B cell (primary cell): ENCODE measurements around the gene U2AF2. TPM values are rescaled to one million over a fixed set of nuclear protein-coding genes. Genes with fewer than 3 reads are reported as not detected.

Experiments used
- ATAC-seq: fragments of 200-7000 bp; cut with Tn5 transposase; one replicate; pipeline ENCODE4 v1.10.0; 2021; ENCODE audit warnings: low read depth, mild to moderate bottlenecking, moderate number of reproducible peaks, moderate library complexity
- CTCF ChIA-PET: fragments of 350-600 bp; sonication (Branson Sonifier 250); formaldehyde crosslinking; loops from one replicate; lab custom pipeline; 2021; ENCODE audit warnings: antibody characterized with exemption, inconsistent platforms; lab: Charles Lee
- POLR2A ChIA-PET: fragments of 350-600 bp; sonication (Branson Sonifier 250); formaldehyde crosslinking; loops from one replicate; lab custom pipeline; 2021; ENCODE audit warnings: antibody characterized with exemption; lab: Charles Lee
- DNase-seq: peaks from one replicate; pipeline ENCODE4 v3.0.0; 2013
- H2AFZ ChIP-seq: 2 replicates; pipeline ENCODE4 v1.6.1; 2012; ENCODE audit warnings: mild to moderate bottlenecking, low read depth, low read length; ENCODE audit not compliant: insufficient read depth, poor library complexity, severe bottlenecking
- H3K27ac ChIP-seq, 2 donors: 1 replicate in 1 of 2; 2 replicates in 1 of 2; pipeline ENCODE4 v1.5.1; 2012 to 2013; ENCODE audit warnings: low read length in 2 of 2, mild to moderate bottlenecking in 2 of 2, moderate library complexity in 1 of 2
- H3K27me3 ChIP-seq, 4 experiments: fragments of 200-600 bp in 1 of 4; sonication (generic) in 1 of 4; replicated peaks in 1 of 4; 1 replicate in 2 of 4; 2 replicates in 2 of 4; pipeline versions ENCODE4 v1.6.1 to v1.7.0; 2013 to 2016; ENCODE audit warnings: low read length in 3 of 4, mild to moderate bottlenecking in 2 of 4, mixed read lengths in 1 of 4, moderate library complexity in 1 of 4; ENCODE audit not compliant: insufficient read depth in 4 of 4, control insufficient read depth in 3 of 4; ENCODE audit errors: control extremely low read depth in 1 of 4
- H3K36me3 ChIP-seq, 2 experiments: replicated peaks in 1 of 2; 1 replicate in 1 of 2; 2 replicates in 1 of 2; pipeline versions ENCODE4 v1.6.1 to v1.7.1; 2013; ENCODE audit warnings: low read length in 1 of 2; ENCODE audit not compliant: insufficient read depth in 2 of 2, control insufficient read depth in 1 of 2; ENCODE audit errors: control extremely low read depth in 1 of 2, extremely low read depth in 1 of 2
- H3K4me1 ChIP-seq, 2 donors: fragments of 200-600 bp in 1 of 2; sonication (generic) in 1 of 2; 1 replicate in 1 of 2; 2 replicates in 1 of 2; pipeline versions ENCODE4 v1.5.1 to v1.6.1; 2013 to 2017; ENCODE audit warnings: low read length in 2 of 2; ENCODE audit not compliant: control insufficient read depth in 2 of 2, insufficient read depth in 2 of 2
- H3K4me2 ChIP-seq: replicated peaks from 2 replicates; pipeline ENCODE3; 2012; ENCODE audit warnings: mild to moderate bottlenecking, low read depth, low read length; ENCODE audit not compliant: poor library complexity, severe bottlenecking
- H3K4me3 ChIP-seq, 5 experiments: fragments of 200-600 bp in 1 of 5; sonication (generic) in 1 of 5; 1 replicate in 3 of 5; 2 replicates in 2 of 5; pipeline versions ENCODE4 v1.5.1 to v1.7.0; 2011 to 2016; ENCODE audit warnings: low read length in 4 of 5, mild to moderate bottlenecking in 4 of 5, low read depth in 2 of 5, control low read depth in 1 of 5, moderate library complexity in 1 of 5; ENCODE audit not compliant: insufficient read depth in 1 of 5; ENCODE audit errors: control extremely low read depth in 1 of 5, extremely low read depth in 1 of 5
- H3K79me2 ChIP-seq: fragments of 200-600 bp; sonication (generic); one replicate; pipeline ENCODE4 v1.6.0; 2016; ENCODE audit warnings: low read length; ENCODE audit not compliant: control insufficient read depth, insufficient read depth
- H3K9ac ChIP-seq: fragments of 200-600 bp; sonication (generic); 2 replicates; pipeline ENCODE4 v1.6.1; 2017; ENCODE audit warnings: mild to moderate bottlenecking, low read length, moderate library complexity
- H3K9me3 ChIP-seq, 3 donors: one replicate each; pipeline versions ENCODE4 v1.6.1 to v1.7.1; 2013; ENCODE audit warnings: low read length in 2 of 3; ENCODE audit not compliant: control insufficient read depth in 2 of 3, insufficient read depth in 1 of 3; ENCODE audit errors: control extremely low read depth in 1 of 3
- H4K20me1 ChIP-seq: 2 replicates; pipeline ENCODE4 v1.6.0; 2012; ENCODE audit warnings: mild to moderate bottlenecking, low read length; ENCODE audit not compliant: insufficient read depth, control insufficient read depth, poor library complexity, severe bottlenecking
- H3K27ac Mint-ChIP-seq: one replicate; pipeline ENCODE4 v1.8.0; 2021; ENCODE audit warnings: mixed read lengths
- H3K27me3 Mint-ChIP-seq: one replicate; pipeline ENCODE4 v1.8.0; 2021; ENCODE audit warnings: mixed read lengths
- H3K4me1 Mint-ChIP-seq: one replicate; pipeline ENCODE4 v1.8.0; 2021; ENCODE audit warnings: mixed read lengths
- H3K4me3 Mint-ChIP-seq: one replicate; pipeline ENCODE4 v1.8.0; 2021; ENCODE audit warnings: mixed read lengths
- H3K9me3 Mint-ChIP-seq: one replicate; pipeline ENCODE4 v1.8.0; 2022; ENCODE audit warnings: mixed read lengths; ENCODE audit not compliant: insufficient read depth
- CTCF ChIP-seq: fragments of 200-600 bp; IDR thresholded peaks from one replicate; pipeline ENCODE4 v1.8.0; 2022; ENCODE audit warnings: antibody characterized with exemption, mild to moderate bottlenecking
- EZH2 ChIP-seq: IDR thresholded peaks from 2 replicates; pipeline ENCODE4 v1.6.1; 2012; ENCODE audit warnings: borderline replicate concordance, low read depth, mild to moderate bottlenecking, moderate library complexity, low read length; ENCODE audit not compliant: insufficient read depth, poor library complexity, severe bottlenecking
- WGBS: methylation state at CpG from one replicate; pipeline ENCODE4 v1.1.5; 2013; ENCODE audit warnings: missing lambda C conversion rate; ENCODE audit not compliant: insufficient coverage; 5-methylcytosine and 5-hydroxymethylcytosine counted together
- intact Hi-C: fragments of 100-400 bp; cut with micrococcal nuclease; formaldehyde crosslinking; loops from one replicate; pipeline ENCODE4 v1.10.0; 2022
- polyA plus RNA-seq: library from polyadenylated mRNA; depleted of rRNA; stranded (reverse); fragments of >200 nt; gene quantifications from 2 replicates; pipeline ENCODE4 v1.2.3, GENCODE V29; 2012
- total RNA-seq, 2 donors: library from RNA; stranded (reverse); fragments of 120-200 nt in 1 of 2; gene quantifications; 1 replicate in 1 of 2; 2 replicates in 1 of 2; pipeline versions ENCODE4 v1.2.3 to v1.2.4, GENCODE V29; 2013 to 2022

The U2AF2 gene
- total and polyA plus RNA-seq, 2 donors (not counting 1 experiment from before 2014, with no cell fraction given): 275 to 300 TPM

- H3K4me1 Mint-ChIP-seq: no peaks in the 10 kb centered on the region
- intact Hi-C loops: no loop called here
- no peak for TF ChIP-seq EZH2
- no peak for TF ChIP-seq CTCF
- H3K27me3 Mint-ChIP-seq: peaks cover 47% of the 10 kb centered on the region
- Histone ChIP-seq H3K36me3 (no peaks in the 10 kb centered on the region), H3K4me1 (no peaks in the 10 kb centered on the region), H3K9me3 (peaks cover 2 to 14% (median 10%) of the 10 kb centered on the region in 3 donors), H3K4me3 (no peak overlapping the region), H3K27ac (no peak overlapping the region), H3K79me2 (no peaks in the 10 kb centered on the region), H3K9ac (no peak overlapping the region), H4K20me1 (no peaks in the 10 kb centered on the region), H3K4me2 (no peak overlapping the region), H3K27me3 (peaks cover 0 to 28% (median 5%) of the 10 kb centered on the region in 4 experiments), H2AFZ (no peak overlapping the region)
- WGBS: 67% methylated on average over 1 of the region's 5 CpGs
- H3K4me3 Mint-ChIP-seq: no peak overlapping the region
- CTCF ChIA-PET: no interaction called here
- H3K9me3 Mint-ChIP-seq: peaks cover 7% of the 10 kb centered on the region
- no peak overlapping the region for H3K27ac Mint-ChIP-seq
- no peak for DNase-seq
- no peak for ATAC-seq
- POLR2A ChIA-PET: no interaction called here
These were observed 65.4 kb downstream of the U2AF2 start for GRCh38 chr19:55720214-55720746.

- H3K4me1 Mint-ChIP-seq: no peaks in the 10 kb centered on the region
- Histone ChIP-seq H2AFZ (no peak overlapping the region), H3K4me3 (no peak overlapping the region), H3K9ac (no peak overlapping the region), H3K4me1 (no peaks in the 10 kb centered on the region), H4K20me1 (no peaks in the 10 kb centered on the region), H3K79me2 (no peaks in the 10 kb centered on the region), H3K27ac (no peak overlapping the region), H3K4me2 (no peak overlapping the region), H3K27me3 (peaks cover 0 to 28% (median 5%) of the 10 kb centered on the region in 4 experiments), H3K36me3 (no peaks in the 10 kb centered on the region), H3K9me3 (peaks cover 2 to 14% (median 10%) of the 10 kb centered on the region in 3 donors)
- DNase-seq (no peak), ATAC-seq (no peak)
- intact Hi-C loops: no loop called here
- H3K27ac Mint-ChIP-seq: no peak overlapping the region
- TF ChIP-seq CTCF: no peak
- no peak for TF ChIP-seq EZH2
- WGBS: no CpG with 5 or more reads among the region's 3 CpGs
- H3K27me3 Mint-ChIP-seq: peaks cover 51% of the 10 kb centered on the region
- no peak overlapping the region for H3K4me3 Mint-ChIP-seq
- ChIA-PET POLR2A (no interaction called here), CTCF (no interaction called here)
- peaks cover 7% of the 10 kb centered on the region for H3K9me3 Mint-ChIP-seq
These were observed 66.0 kb downstream of the U2AF2 start for GRCh38 chr19:55720801-55721200.
